ENCODE measurements around the gene TXK.

The TXK gene

DNA sequence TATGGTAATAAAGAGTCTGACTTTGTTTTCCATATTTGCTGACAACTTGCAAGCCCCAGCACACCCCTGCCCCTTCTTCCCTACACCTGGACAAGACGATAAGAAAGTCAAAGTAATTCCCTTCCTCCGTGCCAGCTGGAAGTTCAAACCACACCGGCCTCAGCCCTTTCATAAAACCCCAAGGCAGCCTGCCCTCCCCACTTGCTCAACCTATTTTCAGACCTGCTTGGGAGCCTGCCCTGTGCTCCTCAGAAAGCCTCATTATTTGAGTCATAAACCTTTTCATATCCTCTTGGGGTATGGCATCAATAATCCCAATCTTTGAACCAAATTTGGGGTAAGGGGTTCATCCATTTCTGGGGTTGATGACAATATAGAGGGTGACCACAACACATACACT, 88.0 kb downstream of the TXK start:
- FAIRE-seq: no peak

DNA sequence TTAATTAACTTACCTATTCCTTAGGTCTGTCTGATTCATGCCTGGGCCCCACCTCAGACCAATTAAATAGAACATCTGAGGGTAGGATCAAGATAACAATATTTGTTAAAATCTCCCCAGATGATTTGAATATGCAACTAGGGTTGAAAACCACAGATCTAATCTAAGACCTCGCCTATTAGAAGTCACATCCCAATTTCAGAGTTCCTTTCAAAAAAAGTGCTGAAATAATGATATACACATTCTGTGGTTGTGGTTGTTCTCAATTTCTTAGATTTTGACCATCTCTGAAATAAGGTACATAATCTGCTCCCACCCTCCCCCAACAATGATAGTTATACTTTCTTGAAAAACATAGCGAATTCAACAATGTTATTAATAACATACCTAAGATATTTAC, 89.8 kb downstream of the TXK start:
- FAIRE-seq: no peak

DNA sequence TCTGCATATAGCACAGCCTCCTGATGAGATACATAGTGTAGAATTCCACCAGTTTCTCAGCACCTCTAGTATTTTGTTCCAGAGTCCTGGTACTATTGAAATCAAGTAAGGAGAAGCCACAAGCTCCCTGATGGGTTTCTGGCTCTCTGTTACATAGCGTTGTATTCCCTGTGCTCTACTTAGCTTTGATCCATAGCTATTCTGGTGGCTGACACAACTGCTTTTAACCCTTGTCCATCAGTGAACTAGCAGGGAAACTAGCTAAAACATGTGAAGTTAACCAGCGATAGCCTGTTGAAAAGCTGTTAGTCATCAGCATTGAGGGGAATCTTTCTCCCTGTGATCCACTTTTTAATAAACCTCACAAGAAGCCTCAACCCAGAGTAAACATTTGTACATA, 90.5 kb downstream of the TXK start:
- no peak for FAIRE-seq

DNA sequence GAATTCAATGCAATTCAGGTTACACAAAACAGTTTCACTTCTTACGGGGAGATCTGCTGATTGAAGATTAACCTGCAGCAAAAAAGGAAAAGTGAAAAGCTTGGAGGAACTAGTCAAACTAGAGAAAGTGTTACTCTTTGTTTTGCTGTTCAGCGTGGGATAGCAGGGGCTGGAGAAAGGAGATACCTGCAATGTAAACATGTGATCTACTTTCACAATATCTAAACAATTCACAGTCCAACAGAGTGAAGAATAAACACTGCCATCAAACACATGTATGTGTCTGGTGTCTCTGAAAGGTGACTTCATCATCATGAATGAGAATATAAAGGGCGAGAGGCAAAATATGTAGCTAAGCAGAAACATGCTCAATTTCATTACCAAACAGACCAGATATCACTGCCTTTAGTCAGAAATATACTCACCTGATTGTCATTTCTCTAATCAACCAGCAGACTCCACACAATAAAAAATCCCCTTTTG, 91.0 kb downstream of the TXK start:
- FAIRE-seq: no peak

DNA sequence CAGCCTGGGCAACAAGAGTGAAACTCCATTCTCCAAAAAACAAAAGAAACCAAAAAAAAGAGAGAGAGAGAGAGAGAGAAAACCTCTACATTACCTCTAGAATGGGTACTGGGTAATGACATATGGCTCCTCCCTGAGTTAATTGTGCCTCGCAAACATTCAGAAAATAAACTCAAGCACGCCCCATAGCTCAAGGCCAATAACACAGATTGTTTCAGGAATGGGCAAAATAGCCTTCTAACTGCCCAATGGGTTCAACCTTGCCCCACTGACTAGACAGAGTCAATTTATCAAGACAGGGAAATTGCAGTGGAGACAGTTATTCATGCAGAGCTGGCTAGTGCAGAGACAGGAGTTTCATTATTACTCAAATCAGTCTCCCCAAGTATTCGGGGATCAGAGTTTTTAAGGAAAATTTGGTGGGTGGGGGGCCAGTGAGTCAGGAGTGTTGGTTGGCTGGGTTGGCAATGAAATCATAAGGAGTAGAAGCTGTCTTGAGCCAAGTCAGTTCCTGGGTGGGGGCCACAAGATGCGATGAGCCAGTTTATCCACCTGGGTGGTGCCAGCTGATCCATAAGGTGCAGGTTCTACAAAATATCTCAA, 92.4 kb downstream of the TXK start:
- no peak for FAIRE-seq

DNA sequence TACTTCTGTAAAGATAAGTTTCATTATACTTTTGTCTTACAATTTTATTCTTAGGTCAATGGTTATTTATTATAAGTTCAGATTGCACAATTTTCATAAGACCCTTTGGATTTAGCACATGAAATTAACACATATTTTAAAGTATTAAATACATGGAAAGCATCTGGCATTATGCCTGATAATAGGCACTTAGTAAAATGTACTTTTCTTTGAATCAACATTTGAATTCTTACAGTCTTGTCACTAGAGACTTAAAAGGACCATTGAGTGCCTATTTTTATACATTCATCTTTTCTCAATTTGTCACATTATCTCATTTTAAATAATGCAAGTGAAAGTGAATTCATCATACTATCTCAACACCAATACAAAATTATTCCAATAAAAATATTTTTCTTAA, 94.5 kb downstream of the TXK start:
- FAIRE-seq: peak; percentile 73

DNA sequence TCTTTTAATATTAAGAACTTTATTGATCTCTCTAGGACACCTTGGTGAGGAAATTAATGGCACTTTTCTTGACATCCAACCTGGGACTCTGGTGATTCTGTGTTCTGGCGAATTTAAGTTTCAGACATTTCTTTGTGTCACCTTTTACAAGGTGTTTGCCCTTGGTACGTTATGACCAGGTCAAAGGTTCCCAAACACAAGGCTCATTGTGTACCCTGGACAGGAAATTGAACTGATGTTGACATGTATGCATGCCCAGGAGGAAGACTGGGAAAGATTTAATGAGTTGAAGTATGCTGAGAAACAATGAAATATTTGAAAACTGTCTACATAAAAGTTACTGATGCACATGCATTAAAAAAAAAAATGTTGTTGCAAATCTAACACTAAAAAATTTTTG, 95.4 kb downstream of the TXK start:
- no peak for FAIRE-seq

DNA sequence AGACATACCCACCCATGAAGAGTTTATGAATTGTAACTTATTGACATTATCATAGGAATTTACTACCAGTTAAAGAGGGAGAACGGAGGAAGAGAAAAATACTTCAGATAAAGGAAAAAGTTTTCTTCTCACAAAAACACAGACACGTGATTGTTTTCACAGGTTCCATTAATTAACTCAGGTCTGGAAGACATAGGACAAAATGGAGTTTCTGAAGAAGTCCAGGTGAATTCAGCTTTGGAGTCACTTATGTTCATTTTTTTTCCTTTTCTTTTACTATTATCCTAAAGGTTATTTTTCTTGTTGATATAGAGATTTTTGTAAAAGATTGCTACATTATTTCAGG, 97.0 kb downstream of the TXK start:
- FAIRE-seq: no peak

DNA sequence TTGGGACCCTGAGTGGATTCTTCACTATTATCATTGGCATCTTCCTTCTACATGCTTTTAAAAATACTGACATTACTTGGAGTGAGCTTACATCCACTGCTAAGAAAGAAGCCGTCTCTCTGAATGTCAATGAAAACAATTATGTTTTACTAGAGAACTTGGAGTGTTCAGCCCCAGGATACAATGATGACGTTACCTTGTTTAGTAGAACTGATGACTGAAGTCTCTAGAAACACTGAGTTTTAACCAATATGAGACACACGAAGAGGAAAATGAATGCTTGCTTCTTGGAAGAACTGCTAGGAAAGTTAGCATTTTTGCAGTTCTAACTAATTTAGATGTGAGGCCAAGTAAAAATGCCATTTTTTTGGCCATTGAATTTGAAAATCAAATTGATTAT, 98.1 kb downstream of the TXK start:
- FAIRE-seq: no peak

DNA sequence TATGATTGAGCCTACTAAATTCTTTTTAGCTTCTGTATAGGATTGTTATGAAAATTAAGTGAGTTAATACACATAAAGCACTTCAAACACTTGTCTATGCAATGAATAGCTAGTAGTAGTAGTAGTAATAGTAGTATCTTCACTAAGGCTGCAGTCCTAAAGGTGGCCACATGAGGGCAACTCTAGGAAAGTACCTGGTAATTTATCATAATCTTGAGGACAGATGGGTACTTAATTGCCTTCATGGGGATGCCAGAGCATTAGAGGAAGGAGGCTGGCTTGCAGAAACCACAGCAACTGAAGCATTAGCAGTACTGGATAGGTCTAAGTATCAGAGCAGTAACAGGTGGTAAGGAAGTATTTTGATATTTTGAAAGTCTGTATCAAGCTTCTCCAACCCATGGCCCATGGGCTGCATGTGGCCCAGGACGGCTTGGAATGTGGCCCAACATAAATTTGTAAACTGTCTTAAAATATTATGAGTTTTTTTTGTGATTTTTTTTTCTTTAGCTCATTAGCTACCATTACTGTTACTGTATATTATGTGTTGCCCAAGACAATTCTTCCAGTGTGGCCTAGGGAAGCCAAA, 100.1 kb downstream of the TXK start:
- FAIRE-seq: no peak

DNA sequence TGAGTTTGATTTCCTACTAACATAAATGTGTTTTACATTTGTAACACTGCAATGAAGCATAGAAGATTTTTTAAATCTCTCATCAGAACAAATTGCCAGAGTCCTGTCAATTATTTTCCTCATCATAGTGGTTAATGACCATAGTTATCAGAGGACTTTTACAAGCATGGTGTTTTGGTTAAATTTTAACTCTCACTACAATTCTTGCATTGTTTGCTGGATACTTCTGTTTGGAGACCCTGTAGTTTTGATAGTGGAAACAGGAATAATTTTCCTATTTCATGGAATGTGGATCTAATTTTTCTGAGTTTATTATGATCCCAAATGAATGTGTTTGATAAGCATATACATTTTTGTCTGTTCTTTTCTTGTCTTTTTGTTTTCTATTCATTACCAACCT, 100.6 kb downstream of the TXK start:
- no peak for FAIRE-seq

DNA sequence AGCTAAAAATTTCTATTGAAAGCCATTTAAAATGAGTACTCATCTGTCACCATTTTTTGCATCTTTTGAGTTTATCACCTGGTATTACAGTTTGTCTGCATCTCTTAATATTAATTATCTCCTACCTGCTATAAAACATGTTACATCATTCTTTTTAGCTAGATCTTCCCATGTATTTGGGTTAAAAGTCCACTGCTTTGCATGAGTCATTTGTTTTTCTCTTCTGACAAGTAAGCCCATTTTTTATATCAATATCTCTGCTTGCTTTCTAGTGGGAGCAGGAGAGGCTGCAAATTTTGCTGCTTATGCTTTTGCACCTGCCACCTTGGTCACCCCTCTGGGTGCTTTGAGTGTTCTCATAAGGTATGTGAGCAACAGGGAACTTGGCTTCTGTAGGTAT, 101.3 kb downstream of the TXK start:
- FAIRE-seq: no peak

DNA sequence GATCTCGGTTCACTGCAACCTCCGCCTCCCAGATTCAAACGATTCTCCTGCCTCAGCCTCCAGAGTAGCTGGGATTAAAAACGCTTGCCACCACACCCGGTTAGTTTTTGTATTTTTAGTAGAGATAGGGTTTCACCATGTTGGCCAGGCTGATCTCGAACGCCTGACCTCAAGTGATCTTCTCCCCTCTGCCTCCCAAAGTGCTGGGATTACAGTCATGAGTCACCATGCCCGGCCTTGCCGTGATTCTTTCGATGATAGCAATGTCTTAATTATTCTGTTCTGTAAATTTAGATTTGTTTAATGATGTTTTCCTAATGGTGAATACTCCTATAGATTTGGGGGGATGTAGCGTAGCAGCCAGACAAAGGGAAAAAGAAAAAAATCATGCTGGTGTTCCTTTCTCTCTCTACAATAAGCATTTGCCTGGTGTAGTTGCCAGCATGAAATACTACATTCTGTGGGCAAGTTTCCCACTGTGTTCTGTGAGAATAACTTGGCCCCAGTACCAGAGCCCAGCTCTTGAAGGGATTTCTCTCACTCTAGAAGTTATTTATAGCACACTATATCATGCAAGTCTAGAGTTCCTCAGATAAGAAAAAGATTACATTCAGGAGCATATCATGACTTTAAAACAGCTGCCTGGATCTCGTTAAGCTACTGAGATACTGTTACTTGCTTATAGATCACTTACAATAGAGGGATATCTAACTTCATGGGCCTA, 102.1 kb downstream of the TXK start:
- no peak for FAIRE-seq

DNA sequence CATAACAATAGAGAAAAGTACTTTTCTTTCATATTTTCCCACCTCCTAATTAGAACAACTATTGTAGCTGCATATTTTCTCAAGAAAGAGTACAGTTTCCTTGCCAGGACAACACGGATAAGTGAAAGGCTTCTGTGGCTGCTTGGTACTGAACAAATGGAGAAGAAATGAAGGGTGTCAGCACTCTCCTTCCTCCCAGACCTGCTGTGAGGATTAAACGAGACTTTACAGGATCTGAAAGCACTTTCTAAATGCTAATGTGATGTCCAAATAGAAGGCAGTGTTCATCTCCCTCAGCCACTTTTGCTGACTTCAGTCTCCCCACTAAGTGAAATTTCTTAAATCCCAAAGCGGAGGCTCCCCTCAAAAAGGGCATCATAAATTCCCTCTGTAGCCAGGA, 103.6 kb downstream of the TXK start:
- FAIRE-seq: no peak

DNA sequence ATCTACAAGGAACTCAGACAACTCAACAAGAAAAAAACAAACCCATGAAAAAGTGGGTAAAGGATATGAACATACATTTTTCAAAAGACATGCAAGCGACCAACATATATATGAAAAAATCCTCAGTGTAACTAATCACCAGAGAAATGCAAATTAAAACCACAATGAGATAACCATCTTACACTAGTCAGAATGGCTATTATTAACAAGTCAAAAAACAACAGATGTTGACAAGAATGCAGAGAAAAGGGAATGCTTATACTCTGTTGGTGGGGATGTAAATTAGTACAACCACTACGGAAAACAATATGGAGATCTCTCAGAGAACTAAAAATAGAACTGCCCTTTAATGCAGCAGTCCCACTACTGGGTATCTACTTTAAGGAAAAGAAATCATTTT, 105.4 kb downstream of the TXK start:
- FAIRE-seq: no peak

DNA sequence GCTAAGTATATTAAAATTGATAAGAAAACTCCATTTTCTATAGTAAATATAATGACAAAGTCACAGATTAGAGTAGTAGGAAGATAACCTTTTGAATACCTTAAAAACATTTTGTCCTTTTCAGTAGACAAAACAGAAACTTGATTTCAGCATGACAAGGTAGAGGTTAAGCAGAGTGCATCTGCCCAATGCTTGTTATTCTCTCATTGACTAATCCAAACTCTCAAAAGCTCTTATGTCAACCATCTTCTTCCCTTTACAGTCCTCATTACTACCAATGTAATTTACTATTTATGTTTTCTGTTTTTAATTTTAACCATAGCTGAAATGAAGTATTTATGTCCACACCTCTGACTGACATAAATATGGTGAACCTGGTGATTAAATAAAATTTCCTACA, 106.4 kb downstream of the TXK start:
- FAIRE-seq: no peak

DNA sequence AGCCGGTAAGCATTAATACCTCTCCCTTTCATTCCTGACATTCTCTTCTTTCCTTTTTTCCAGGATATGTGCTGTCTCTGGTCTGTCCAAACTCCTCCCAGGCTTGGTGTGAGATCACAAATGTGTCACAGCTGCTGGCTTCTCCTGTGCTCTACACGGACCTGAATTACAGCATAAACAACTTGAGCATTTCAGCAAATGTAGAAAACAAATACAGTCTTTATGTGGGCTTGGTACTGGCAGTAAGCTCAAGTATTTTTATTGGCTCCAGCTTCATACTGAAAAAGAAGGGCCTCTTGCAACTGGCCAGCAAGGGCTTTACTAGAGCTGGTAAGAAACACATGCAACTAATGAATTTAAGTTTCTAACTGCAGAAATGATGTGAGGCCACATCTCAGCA, 109.0 kb downstream of the TXK start:
- no peak for FAIRE-seq

DNA sequence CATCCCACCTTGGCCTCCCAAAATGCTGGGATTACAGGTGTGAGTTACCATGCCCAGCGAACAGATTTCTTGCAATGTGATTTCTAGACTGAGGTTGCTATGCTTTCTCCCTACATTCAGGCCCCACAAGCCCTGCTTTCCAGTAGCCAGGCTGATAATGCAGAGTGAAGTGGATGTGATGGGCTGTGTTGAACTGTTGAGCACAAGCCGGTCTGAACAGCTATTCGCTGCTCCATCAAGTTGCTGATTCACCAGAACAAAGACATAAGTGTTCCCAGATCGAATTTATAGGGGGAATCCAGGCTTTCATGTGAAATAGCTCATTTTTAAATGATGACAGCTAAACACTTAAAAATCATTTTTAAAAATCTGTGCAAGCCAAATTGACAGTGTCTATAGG, 109.5 kb downstream of the TXK start:
- FAIRE-seq: no peak

DNA sequence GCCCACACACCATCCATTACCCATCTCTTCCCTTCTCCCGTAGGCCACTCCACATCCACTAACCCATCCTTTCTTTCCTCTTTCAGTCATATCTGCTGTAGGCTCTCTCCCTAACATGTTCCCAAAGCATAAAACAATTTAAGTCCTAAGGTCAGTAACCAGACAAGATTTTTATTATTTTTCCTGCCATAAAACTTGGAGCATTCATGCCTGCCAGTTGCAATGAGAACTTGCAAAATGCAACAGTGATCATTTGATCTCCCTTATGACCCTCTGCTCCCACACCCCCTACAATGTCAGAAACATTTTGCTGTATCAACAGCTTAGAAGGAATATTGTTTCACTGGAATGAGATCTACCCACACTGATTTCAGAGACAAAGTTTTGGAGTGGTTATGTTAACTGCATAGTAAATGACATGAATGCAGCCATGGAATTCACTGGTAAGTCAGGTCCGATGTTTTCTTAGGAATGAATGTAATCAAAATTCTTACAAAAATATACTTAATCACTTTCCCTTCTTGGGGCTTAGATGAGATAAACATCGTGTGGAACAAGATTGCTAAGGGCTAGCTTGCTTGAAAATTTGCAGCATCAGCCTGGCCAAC, 111.8 kb downstream of the TXK start:
- FAIRE-seq: no peak

DNA sequence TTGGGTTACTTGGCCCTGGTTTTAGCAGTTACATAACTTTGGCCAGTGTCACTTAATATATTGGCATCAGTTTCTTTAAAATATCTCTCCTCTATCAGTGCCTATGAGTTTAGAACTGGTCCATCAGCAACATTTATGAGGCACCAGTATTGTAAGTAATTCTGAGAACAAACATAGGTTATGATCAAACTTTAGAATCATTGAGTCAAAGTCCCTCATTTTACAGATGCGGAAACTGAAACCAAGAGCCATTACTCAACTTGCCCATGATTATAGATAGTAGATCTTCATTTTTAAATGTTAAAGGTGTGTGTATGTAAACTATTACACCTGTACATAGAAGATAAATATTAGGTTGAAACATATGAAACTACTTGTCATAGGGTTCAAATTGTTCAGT, 113.0 kb downstream of the TXK start:
- no peak for FAIRE-seq

DNA sequence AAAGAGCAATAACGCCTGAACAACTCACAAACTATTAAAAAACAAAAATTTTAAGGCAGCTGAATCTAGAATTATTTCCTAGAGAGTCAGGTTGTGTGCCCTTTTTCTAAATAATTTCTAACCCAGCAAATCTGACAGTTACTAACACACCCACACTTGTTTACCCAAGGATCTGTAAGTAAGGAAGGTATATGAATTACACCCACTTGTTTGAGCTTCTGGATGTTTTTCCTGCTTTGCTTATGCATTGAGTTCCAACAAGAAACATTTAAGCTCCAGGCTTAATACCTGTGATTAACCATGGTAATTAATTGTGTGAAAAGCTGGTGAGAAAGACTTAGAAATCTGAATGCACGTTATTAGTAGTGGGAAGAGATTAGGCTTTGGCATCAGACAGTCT, 115.9 kb downstream of the TXK start:
- no peak for FAIRE-seq

DNA sequence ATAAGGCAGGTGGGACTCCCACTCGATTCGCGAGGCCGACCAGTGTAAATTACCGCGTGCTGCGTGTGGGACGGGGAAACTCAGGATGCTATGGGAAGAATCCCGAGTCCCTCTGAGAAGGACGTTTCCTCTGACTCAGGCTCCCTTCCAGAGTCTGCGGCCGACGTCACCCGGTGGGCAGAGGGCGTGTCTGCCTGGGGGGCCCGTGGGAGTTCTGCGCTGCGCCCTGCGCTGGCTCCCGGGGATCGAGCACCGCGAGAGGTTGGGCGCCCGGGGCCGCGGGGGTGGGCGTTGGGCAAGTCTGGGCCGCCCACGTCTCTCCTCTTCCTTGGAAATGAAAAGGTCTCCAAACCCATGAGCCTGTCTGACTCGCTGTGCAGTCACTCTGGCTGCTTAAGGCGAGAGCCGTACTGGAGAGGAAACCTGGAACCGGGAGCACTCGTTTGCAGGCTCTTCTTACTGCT, 116.9 kb downstream of the TXK start:
- FAIRE-seq: no peak

Data from islet of Langerhans (tissue), 1 donor.